Stimulated activated CD8-positive, alpha-beta memory T cell treated with anti-CD3 and anti-CD28 coated beads, Interleukin-15, amount 100 ng/mL, for 24 hours (primary cell): ENCODE results near the gene PDE6B.
"Not testable (repeated sequence)": the region's sequence is repeated elsewhere in the genome, so short reads cannot be mapped to it uniquely, and the experiment has no call there.

Source experiments
- DNase-seq: peaks from one replicate; pipeline ENCODE4 v3.0.0-alpha.2; 2020; ENCODE audit warnings: low read depth

The PDE6B gene

DNA sequence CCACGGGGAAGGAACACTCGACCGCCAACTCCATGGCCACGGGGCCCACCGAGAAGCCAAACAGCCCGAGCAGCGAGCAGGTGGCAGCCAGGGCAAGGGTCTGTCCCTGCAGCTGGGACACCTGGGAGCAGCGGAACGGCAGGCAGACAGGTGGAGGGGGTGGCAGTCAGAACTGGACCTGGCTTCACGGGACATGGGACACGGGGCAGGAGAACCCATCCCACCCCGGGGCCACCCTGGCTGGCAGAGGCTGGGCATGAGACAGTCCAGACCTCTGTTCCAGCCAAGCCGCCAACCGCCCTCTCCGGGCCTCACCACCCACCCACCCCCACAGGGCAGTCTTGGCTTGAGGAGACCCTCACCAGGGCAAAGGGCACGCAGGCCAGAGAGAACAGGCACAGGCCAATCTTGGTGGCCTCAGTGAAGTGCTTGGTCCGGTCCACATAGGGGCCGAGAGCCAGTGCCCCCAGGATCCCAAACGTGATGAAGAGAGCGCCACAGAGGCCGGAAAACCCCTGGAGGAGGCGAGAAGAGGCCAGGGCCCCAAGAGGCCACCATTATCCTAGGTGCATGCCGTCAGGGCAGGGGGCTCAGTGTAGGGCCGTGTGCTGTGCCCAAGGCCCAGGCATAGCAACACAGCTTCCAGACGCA lies 58.0 kb downstream of the PDE6B start:
- no peak for DNase-seq

DNA sequence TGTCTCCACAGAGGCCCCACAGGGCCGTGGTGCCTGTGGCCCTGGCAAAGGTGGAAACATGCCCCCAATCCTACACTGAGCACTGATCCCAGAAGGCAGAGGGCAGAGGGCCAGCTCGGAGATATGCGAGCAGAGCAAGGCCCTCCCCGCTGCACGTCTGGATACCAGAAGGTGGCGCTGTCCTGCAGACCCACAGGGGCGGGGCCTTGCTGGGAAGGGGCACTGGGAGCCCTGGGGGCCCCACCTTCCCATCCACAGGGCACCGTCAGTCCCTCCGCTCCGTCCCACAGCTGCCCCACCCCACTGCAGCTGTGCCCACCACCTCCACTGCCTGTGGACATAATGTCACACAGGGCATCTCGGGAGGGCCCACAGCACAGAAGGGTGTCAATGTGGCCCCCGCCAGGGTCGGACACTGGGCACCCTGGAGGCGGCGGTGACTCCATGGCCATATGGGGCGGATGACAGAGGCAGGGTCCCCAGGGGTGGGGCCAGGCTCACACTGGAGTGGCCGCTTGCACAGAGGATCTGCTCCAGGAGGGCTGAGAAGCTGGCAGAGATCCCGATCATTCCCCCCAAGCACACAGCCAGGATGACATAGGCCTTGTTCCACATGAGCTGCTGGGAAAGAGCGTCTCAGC lies 58.7 kb downstream of the PDE6B start:
- no peak for DNase-seq

DNA sequence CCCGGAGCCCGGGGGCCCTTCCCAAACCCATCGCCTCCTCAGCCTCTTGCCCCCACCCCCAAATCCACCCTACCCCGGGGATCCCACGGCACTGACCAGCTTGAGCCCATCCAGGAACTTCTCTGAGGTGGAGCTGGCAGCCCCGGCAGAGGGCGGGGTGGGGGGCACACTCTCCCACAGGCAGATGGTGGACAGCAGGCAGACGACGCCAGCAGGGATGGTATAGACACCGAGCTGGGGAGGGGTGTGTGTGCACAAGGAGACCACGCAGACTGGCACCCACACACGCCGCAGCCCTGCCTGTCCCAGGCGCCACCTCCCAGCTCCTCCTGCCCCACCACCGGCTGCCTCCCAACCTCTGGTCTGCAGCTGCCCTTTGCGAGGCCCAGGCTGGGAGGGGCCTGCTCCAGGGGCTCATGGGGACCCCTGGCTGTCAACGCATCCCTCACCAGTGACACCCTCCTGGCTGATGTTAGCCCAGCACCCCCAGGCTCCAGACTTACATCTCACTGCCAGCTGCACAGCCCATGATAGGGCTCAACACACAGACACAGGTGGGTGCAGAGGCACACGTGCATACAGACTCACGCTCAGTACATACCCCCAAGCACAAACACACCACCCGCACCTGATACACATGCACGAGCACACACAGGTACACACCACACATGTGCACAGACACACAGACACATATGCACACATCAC lies 59.4 kb downstream of the PDE6B start:
- DNase-seq, result no peak

DNA sequence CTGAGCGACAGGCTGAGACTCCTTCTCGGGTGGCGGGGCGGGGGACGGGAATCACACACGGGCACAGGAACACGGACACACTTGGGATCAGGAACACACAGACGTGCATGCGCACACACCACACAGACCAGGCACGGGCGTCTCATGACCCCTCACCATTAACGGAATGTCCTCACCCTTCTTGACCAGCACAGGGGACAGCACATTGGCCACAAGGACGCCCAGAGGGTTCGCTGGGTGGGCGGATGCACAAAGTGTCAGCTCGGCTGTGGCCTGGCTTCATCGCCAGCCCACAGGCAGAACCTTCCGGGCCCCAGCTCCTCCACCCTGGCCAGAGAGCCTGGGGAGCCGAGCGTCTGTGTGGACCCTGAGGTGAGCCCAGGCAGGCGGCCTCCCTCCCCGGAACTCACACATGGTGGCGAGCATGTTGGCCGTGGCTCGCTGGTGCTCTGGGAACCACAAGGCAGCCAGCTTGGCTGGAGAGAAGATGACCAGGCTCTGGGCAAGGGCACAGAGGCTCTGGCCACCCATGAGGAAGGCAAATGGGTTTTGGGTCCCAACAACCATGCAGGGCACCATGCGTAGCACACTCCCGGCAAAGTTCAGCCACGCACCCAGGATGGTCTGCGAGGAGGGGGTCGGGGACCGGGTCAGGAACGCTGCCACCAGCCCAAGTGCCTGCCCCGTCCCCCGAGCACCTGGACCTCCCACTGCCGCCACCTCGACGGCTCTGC lies 60.5 kb downstream of the PDE6B start:
- DNase-seq, result no peak

DNA sequence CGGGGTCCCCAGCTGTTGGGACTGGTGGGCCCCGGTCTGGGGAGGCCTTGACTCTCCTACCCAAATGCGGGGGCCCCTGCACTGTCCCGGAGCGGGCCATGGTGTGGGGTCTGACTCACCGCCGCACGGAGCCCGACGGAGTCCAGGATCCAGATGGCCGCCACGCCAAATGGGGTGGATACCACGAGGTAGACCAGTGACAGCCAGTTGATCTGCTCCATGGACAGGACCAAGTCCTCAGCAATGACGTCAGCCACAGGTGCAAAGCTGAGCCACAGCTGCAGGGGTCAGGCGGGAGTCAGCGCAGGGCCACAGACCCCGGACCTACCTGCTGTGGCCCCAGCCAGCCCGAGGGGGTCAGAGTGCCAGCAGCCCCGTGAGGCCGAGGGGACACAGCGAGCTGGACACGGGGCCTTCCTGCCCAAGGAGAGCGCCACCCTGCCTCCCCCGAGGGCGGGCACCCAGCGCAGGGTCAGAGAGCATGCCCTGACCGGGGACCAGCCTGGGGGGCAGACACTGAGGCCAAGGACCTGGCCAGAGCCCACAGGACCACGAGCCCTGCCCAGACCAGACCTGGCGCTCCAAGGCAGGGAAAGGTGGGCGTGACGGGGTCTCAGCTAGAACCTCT lies 61.2 kb downstream of the PDE6B start:
- DNase-seq, result no peak

DNA sequence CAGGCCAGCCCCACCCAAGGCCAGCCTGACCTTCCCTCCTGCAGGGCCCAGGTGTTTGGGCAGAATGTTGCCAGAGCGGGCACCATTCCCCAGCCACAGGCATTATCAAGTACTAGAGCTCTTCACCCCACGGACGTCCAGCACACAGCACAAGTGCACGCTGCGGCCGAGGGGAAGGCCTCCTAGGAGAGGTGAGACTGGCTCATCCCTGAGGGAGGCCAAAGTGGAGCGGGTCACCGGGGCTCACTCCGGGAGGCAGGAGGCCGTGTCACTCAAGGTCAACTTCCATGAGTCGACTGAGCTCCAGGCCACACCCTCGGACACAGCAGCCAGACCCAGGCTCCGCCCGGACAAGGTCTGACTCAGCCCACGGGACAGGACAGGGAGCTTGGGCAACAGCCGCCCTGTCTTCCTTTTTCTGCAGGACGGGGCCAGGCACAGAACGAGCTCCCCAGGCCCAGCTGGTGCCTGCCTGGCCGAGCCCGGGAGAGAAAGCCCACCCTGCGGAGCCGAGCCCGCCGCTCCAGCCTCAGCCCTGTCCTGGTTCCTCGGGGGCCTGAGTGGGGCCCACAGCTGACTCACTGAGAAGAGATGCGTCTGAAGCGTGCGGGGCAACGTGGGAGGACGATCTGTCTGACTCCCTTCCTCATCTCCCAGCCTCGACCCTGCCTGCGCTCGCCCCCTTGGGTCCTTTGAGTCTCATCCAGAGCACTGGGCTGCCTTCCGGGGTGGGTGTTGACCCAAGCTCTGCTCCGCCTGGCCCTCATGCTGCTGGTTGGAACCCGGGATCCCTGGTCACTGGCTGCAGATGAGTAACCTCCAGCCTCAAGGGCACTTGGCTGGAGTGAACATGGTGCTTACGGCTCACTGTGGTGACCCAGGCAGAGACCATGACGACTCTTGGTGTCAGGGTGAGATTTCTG lies 61.9 kb downstream of the PDE6B start:
- no peak for DNase-seq

DNA sequence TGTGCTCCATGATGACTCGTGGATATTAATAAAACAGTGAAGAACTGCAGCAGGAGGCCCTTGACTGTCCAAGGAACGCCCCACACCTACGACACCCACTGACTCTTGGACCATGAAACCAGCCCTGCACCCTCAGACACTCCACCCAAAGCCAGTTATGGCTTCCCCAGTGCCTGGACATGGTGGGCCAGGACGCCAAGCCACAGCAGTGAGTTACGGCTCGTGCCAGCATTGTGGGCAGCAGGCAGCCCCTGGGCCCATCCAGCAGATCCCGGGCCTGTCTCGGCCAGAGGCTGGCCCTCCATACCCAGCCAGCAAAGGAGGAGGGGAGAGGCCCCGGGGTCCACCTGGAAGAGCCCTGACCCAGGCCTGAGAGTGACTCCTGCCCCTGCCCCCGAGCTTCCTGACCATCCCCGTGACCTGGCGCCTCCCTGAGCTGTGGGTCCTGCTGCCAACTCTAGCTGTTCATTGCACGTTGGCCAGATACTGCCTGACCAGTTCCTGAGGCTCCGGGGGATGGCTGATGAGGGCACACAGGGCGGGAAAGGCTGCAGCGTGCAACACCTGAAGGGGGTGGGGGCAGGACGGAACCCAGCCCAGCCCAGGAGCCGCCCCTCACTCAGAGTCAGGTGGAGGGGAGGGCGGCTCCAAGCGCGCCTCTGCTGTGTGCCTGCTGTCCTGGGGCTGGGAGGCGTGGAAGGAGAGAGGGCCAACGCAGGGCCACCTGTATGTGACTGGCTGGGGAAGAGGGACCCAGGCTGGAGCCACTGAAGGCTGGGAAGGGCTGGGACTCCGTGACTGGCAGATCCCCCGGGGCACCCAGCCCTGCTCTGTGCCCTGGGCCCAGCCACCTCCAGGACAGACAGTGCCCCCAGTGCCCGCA lies 62.8 kb downstream of the PDE6B start:
- DNase-seq, result no peak

DNA sequence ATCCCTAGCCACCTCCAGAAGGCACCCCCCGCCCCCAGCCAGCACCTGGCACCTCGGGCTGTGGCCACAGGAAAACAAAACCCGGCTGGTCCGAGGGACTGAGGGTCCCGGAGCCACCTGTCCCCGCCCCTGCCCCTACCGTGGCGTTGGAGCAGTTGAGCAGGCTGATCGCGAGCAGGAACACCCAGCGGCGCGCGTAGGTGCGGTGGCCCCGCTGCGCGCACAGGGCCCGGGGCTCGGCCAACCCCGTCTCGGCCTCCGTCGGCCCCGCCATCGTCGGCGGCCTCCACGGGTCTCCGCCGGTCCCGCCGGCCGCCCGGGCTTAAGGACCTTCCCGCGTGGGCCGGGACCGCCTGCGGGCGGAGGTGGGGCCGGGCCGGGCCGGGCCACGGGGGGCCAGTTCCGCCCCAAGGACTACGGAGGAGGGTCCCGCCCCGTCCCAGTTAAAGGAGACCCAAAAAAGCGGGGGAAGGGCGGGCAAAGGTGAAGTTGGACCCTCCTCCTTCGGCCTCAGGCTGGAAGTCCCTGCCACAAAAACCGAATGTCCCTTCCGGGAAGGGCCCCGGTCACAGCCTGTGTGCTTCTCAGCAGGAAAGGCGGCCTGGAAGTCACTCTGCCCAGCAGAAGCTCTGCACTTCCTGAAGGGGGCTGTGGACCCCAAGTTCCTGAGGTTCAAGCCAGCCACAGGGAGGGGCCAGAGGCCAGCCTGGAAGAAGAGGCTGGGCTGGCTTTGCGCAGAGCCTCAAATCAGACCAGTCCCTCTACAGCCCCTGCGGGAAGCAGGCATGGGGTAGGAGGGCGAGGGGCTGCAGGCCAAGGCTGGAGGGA lies 63.7 kb downstream of the PDE6B start, which contains the start of gene SLC49A3:
Gene SLC49A3, minus strand, starts transcription at position 298 of the 828 bp plus-strand sequence. Its CDS starts 24 bp downstream, at position 274.
- DNase-seq, result no peak

DNA sequence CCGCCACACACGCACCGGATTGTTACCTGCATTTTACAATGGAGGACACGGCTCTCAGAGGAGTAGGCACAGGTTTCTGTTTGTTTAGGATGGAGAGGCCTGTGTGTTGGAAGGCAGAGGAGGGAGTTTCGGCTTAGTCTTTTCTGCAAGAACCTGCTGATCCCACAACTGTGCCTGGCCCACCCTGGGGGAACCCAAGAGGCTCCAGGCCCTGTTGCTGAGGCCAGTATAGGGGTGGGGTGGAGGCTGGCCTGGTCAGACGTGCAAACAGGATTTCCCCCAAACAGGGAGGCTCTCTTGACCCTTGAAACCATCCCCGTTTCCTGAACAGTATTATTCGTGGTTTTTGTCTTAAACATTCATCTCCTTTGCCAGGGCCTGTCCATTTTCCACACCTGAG lies 64.3 kb downstream of the PDE6B start:
- no peak for DNase-seq

DNA sequence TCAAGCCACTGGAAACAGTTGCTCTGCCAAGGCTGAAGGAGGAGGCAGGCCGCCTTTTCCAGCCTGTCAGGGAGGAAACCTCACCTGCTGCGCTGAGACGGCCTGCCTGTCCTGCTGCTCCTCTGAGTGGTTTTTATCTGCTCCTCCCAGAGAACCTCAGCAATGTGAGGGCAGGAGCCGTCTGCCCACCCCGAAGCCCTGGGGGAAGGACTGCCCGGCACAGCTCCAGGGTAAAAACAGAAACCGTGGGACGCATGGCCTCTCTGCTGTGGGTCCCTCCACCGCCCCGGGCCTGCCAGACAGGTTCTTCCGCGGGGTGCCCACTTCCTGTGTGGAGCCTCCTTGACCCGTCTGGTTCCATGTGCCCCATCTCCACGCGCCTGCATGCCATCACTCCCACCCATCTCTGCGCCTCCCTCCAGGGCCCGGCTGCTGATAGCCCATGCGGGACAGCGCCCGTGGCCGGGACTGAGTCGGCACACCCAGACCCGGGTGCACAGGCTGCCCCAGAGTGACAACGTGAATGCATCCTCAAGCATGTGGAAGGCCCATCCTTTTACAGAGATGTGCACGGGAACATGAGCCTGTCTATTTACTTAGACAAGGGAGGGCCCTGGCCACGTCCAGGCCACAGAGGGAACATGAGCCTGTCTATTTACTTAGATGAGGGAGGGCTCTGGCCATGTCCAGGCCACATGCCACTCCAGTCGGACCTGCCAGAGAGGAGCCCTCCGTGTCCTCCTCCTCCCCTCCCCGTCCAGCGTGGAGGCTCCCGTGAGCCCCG lies 67.6 kb downstream of the PDE6B start:
- no peak for DNase-seq

DNA sequence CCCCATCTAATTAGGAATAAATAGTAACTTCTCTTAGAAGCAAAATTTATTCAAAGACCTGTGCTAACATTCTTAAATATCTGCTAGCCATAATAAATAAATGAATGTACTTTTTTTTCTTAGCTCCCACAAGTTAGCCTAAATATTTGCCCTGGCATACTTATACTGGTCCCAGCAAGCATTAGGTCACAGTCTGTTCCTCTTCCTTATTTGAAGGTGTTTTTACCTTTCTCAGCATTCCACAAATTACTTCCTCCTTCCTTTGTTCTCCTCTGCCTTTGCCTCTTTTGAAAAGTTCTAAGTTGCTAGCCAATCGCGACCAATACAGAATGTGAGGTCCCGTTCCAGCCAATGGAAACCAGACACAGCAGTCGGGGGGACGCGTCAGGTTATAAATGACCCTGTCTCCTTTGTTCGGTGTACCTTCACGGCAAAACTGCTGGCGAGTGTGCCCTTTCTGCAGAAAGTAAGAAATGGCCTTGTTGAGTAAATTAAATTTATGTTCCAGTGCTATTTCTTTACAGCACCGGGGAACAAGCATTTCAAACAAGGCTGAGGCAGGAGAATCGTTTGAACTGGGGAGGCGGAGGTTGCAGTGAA lies 69.1 kb downstream of the PDE6B start:
- not testable (repeated sequence) for DNase-seq

DNA sequence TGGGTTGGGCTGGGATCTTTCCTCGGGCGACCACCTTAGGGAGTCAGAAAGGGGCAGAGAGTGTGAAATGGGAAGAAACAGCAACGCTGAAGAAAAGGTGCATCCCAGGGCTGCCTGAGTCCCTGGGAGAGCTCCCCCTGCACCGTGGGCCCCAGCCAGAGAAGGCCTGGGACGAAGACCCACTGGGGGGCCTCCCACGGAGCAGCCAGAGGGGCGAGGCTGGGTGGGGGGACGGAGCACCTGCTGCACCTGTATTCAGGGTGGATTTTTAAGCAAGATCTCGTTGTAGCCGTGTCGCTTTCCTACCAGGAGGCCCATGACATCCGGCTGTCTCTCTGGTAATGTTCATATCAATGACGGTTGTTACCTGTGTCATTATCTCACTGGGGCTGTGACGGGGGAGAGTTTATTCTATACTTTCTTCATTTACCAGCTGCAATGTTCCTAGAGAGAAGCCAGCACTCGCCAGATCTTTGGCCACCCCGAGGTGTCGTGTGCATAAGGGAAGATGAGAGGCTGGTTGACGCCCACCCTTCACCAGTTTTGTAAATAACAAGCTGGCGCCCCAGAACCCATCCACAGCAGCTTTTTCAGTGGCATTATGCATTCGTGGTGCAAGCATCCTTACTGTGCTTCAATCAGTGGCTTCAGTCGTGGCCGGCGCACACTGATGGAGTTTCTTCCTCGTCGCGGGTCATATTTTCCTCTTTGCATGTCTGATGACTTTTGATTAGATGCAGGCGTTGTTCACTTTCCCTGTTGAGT lies 74.6 kb downstream of the PDE6B start:
- DNase-seq, result no peak

DNA sequence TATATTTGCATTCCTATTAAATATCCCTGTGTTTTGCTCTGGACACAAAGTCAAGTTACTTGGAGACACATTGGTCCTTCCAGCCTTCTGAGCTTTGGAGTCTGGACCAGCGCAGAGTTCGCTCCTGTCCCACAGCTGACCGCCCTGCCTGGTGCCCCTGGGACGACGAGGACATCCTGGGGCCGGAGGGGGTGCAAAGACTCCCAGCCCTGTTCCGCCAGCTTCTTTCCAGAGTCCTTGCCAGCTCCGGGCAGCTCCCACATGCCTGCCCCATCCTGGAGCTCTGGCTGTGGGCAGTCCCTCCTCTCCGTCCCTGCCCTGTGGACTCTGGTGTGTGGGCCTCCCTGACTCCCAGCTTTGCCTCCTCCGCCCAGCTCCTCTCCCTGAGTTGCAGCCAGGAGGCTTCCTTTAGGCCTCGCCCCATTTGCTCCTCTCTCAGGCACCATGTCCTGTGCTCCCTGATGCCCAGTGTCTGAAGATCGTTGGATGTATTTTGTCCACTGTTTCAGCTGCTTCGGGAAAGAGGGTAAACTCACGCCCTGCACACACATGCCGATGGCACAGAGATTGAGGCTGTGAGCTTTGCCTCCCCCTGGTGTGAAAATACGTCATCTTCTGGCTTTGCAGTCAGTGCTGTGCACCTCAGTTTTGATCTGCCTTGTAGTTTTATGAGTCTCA lies 75.4 kb downstream of the PDE6B start:
- DNase-seq, result no peak

DNA sequence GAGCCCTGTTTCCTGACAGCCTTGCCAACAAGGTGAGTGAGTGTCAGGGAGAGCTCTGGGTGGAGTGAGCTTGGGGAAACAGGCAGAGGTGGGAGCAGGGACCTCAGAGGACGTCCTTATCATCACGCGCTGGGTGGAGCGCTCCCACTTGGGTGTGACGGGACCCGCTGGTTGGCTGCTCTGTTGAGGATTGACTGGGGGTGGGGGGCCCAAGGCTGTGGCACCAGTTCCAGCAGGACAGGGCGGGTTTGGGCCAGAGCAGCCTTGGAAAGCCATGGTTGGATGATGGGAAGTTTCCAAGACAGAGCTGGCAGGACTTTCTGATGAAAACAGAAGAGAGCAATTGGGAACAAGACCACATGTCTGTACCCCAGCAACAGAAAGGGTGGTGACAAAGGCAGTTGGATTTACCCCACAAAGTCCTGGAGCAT lies 77.3 kb downstream of the PDE6B start:
- DNase-seq, result no peak

DNA sequence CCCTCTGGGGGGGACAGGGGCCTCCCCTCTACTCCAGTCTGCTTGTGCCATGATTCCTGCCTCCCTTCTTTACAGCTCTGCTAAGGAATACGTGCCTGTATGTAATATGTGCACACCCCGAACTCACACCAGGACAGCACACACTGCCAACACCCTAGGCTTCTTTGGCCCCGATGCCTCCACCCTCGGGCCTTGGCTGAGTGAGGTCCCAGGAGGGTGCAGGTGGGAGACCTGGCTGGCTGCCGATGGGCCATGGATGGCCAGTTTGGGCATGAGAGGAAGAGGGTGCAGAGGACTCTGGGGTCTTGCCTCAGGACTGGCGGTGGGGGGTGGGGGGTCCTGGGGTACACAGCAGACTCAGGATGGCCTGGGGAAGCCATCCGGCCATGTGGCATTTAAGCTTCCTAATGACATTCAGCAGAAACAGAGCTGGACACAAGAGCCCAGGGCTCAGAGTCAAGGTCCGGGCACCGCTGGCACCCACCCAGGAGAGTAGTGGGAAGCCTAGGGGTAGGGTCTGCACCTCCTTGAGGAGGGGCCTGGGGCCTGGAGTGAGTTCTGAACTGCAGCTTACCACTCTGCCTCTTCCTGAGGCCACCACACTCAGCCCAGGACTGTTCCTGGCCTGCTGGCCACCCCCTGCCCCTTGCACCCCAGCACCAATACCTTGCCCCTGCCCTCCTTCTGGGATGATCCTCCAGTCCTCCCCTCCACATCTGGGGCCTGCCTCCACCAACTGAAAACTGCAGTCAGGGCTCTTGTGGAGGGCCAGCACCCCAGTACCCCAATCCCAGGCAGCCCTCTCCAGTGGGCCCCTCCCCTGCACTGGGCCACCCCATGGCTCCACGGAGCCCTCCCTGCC lies 78.2 kb downstream of the PDE6B start:
- DNase-seq, result no peak
